Cardiac septum (tissue), 1 donor: ENCODE data around the gene NDUFAB1. TPM values are rescaled to one million over a fixed set of nuclear protein-coding genes. Genes with fewer than 3 reads are reported as not detected.

Experiments used
- total RNA-seq: library from RNA; stranded (reverse); fragmentation: NEBNext Ultra II Directional; extraction: Animal tissue kit (Norgen Biotek cat#: 25700); gene quantifications from one replicate; pipeline ENCODE4 v1.2.1, GENCODE V29; 2021
- donor health status: DM: no; HTN: no; CAD: no.

The NDUFAB1 gene
- total RNA-seq, 1 donor from 2014 or later: 277 TPM

Other genes with a start within 250 kb of the NDUFAB1 start
- 14.4 TPM for gene COG7, start 143.1 kb downstream of the NDUFAB1 start, total RNA-seq
- gene GGA2, start 85.8 kb downstream of the NDUFAB1 start, total RNA-seq: 38.1 TPM
- 16.4 TPM for gene EARS2, start 39.0 kb downstream of the NDUFAB1 start, total RNA-seq
- 49.7 TPM for gene UBFD1, start 38.6 kb downstream of the NDUFAB1 start, total RNA-seq
- 4.6 TPM for gene PALB2, start 45.0 kb upstream of the NDUFAB1 start, total RNA-seq
- gene DCTN5, start 45.1 kb upstream of the NDUFAB1 start, total RNA-seq: 38.4 TPM
- 0.54 TPM for gene PLK1, start 82.6 kb upstream of the NDUFAB1 start, total RNA-seq
- not detected for gene ERN2, start 116.9 kb upstream of the NDUFAB1 start, total RNA-seq
- not detected for gene CHP2, start 158.7 kb upstream of the NDUFAB1 start, total RNA-seq
- 2.3 TPM for gene PRKCB, start 239.7 kb upstream of the NDUFAB1 start, total RNA-seq